Effector CD8-positive, alpha-beta T cell (primary cell): ENCODE results near the gene ADARB2.

Experiments
- DNase-seq: peaks from one replicate; lab custom pipeline; 2025; lab: John Stamatoyannopoulos, UW

The ADARB2 gene

GRCh38 chr10:1525354-1526162, 211.8 kb downstream of the ADARB2 start:
- DNase-seq: no peak

DNA sequence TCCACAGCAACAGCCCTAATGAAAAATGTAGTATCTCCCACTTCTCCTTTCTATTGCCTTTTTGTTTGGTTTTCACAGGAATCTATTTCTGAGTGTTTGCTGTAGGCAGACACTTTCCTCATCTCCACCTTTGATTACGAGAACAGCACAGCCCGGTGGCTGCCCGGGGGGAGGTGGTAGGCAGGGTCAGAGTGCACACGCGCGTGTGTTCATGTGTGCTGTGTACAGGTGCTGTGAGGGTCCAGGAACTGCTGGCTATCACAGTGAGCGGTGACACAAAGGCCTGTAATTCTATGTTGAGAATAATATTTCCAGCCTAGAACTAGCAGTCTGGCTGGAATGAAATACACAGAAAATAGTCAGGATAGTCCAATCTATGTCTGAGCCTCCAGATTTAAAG, 212.8 kb downstream of the ADARB2 start:
- DNase-seq: no peak

DNA sequence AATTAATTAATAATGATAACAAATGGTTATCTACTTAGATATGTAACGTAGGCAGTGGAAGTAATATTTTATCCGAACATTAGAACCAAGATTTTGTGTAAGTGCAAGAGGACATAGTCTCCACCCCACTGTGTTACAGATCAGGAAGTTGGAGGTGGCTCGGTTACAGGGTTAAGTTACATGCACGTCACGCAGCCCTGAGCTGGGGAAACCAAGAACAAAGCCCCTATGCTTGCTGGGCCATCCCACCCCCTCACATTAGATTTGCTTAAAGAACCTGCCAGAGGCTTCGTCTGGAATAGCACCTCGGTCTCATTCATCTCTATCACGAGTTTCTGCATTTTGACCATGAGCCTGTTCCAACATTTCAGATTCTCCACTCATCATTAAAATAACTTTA, 214.1 kb downstream of the ADARB2 start:
- DNase-seq: no peak

GRCh38 chr10:1522237-1522636, 215.1 kb downstream of the ADARB2 start:
- no peak for DNase-seq

DNA sequence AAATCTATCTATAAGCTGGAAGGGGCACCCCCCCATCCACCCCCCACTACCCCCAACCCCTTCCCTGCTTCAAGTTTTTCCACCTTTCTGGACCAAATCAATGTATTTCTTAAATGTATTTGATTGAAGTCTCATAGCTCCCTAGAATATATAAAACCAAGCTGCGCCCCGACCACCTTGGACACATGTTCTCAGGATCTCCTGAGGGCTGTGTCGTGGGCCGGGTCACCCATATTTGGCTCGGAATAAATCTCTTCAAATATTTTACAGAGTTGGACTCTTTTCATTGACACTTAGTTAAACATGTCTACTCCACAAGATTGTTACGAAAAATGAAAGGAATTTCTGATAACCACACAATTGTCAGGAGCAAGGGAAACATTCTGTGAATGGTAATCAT, 215.6 kb downstream of the ADARB2 start:
- DNase-seq: no peak

DNA sequence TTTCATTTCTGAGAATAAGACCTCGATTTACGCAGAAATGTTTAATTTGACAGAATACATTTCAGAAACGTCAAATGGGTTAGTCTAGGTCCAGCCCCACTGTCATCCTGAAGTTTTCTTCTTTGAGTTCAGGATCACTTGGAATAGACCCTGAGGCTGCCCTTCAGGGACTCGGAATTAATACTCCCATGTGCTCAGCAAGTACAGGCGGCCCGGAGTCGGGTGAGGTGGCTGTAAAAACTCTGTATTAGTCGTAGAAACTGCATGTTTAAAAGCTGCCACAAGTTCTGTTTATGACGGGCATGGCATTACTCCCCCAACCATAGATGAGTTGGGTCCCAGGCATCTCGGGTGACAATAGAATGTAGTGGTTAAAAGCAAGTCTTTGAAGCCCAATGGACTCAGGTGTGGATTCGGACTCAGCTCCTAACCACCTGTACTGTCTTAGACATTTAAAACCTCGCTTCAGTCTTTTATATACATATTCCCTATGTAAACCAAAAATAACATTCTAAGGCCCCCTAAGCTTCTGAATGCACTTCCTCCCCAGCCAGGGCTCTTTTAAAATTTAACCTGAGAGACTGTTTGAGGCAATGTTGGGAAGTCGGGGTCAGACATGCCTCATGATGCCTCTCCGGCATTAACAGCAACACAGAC, 216.3 kb downstream of the ADARB2 start:
- DNase-seq: no peak

DNA sequence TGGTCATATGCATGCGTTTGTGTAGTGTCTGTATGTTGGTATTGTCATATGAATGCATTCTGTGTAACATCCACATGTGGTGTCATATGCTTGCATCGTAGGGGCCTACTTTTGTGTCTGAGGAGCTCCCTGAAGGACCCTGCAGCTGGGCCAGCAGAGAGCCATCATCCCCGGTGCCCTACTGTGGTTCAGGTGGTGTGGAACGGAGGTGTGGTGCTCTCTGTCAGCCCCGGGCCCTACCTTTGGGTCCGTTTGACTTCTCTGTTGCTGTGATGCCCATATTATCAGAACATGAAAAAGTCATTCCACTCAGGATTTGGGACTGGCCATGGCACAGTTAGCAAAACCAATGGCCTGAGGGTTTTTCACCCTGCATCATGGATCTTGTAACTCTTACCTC, 217.9 kb downstream of the ADARB2 start:
- DNase-seq: no peak

DNA sequence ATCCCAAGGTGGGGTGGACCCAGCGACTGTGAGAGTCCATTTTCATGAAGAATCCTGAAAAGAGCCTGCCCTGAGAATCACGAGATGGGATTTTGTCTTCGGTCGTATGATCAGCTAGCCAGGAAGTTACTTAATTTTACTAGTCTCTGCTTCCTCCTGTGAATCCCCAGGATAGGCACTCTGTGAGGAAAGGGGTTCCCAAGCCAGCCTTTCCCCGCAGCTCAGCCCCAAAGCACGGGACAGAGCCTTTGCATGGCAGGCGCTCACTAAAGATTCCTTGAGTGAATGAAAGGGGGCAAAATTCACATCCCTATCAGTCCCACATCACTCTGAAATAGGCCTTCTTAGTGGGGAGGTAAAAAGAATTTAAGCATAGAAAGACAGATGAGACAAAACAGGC, 219.6 kb downstream of the ADARB2 start:
- DNase-seq: no peak

GRCh38 chr10:1516492-1517165, 220.7 kb downstream of the ADARB2 start:
- no peak for DNase-seq

DNA sequence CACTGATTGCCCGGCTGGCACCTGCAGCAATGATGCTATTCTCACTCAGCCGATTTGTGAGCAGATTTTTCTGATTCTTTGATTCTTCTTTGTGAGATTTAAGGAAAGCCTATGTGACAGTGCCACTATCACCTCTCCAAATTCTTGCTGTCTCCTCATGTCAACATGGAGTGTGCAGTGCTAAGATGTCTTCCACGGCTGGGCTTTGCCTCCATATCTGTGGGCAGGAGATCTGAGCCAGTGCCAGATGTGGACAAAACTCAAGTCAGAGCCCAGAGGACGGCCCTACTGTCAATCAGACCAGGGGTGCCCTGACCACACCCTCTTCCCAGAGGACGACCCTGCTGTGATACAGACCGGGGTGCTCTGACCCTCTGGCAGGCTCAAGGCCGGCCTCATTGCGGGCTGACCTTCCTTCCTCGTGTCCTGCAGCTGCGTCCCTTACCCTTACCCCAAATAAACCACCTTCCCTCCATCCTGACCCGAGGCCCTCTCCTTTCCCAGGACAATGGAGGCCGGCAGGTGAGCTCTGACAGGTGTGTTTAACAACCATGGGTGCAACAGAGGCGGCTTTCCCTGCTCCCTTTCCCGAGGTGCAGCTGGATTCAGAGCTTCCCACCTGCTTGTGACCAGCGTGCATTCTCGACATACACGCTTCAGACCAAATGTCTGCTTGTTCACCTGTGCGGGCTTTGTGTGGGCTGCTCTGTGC, 221.4 kb downstream of the ADARB2 start:
- no peak for DNase-seq

- DNase-seq: no peak
Measured at GRCh38 chr10:1515121-1515779, 222.1 kb downstream of the ADARB2 start.

DNA sequence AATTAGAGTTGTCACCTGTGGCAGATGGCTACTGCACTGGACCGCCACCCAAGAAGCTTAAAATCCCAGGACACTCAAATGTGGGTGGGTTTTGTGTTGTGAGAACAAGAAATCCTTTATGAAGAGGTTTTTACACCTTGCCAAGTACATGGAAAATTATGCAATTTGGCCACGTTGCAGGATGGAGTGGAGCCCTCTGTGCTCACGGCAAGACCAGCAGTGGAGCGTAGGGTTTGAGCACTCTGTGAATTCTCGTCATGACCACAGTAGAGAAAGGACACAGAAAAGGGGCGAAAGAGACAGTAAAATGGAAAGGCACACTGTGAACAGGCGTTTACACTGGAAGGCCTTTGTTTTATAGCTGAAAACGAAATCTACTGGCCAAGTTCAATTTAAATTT, 222.6 kb downstream of the ADARB2 start:
- no peak for DNase-seq

DNA sequence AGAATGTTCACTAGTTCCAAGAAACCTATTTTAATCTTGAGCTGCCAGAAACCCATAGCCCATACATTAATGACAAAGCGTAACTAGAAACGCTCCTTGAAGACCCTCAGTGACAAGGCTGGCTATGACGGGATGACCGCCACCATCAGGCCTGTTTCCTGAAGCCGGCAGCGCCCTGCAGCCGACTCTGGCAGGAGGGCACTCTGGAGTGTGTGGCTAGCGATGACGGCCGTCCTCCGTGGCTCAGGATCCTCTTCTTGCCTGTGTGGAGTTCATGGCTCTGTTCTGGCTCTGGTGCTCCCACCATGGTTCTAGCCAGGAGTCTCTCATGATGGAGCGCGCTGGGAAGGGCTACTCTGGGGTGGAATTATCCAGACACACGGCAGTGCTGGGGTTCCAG, 224.1 kb downstream of the ADARB2 start:
- DNase-seq: no peak

GRCh38 chr10:1509011-1509530, 228.3 kb downstream of the ADARB2 start:
- no peak for DNase-seq

DNA sequence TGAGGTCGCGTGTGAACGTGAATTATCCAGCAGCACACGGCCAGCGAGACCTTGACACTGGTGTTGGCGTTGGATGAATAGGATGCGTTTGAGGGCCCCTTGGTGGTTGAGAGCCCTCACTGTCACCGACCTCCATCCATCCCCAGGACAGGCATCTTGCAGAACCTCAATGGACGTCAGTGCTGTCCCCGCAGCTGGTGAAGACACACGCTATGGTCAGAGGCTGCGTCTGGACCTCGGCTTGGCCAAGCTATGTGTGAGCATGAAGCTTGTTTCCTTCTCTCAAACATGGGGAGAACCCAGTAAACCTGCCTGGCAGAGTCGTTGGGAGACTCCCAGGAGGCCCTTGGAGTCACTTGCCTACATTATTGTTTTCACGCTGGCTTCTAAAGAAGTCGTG, 229.2 kb downstream of the ADARB2 start:
- DNase-seq: no peak

- DNase-seq: no peak
Measured at GRCh38 chr10:1507436-1507835, 229.9 kb downstream of the ADARB2 start.

- DNase-seq: no peak
Measured at GRCh38 chr10:1504940-1505339, 232.4 kb downstream of the ADARB2 start.

GRCh38 chr10:1504286-1504685, 233.0 kb downstream of the ADARB2 start:
- DNase-seq: no peak

DNA sequence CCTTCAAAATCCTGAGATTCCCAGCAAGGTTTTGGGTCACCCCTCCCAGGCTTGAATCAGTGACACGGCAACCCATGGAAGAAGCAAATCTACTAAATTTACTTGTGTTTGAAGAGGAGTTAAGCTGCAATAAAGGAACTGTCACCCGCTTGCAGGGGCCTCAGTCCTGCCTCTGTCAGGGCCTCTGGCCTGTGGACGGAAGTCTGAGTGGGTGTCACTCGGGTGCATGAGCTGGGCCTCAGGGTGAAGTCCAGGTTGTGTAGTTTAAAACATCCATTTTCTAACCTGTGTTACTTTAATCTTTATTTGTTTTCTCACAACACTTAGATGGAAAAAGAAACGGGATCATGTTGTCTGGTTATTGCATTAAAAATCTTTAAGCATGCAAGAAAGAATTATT, 234.9 kb downstream of the ADARB2 start:
- DNase-seq: no peak

DNA sequence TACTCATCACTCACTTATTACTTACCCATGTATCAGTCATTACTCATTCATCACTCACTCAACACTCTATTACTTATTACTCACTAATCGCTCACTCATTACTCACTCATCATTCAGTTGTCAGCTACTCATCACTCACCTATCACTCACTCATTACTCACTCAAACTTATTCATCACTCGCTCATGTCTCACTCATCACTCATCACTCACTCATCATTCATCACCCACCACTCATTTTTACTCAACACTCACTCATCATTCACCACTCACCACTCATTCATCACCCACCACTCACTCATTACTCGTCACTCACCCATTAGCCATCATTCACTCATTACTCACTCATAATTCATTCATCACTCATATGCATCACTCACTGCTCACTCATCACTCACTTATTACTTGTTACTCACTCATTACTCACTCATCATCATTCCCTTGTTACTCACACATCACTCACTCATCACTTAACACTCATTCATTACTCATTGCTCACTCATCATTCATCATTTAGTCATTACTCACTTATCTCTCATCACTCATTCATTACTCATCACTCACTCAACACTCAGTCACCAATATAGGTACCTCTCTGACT, 237.9 kb downstream of the ADARB2 start:
- DNase-seq: no peak

DNA sequence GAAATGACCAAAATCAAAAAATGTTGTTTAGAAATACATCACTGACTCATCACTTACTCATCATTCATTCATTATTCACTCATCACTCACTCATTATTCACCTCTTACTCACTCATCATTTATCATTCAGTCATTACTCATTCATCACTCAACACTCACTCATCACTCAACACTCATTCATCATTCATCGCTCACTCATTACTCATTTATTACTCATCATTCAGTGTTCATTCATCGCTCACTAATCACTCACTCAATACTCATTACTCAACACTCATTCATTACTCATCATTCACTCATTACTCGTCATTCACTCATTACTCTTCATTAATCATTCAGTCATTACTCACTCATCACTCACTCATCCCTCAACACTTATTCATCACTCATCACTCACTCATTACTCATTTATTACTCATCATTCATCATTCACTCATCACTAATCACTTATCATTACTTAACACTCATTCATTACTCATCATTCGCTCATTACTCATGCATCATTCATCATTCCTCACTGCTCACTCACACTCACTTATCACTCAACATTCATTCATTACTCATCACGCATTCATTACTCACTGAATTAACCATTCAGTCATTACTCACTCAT, 238.5 kb downstream of the ADARB2 start:
- DNase-seq: no peak
